ENCODE measurements around the gene C2orf81. TPM values are rescaled to one million over a fixed set of nuclear protein-coding genes. Genes with fewer than 3 reads are reported as not detected.

Gene C2orf81
- polyA plus RNA-seq, 3 donors = 0.43 to 2.4 (median 1.5) TPM

GRCh38 chr2:74373985-74374384, 47.4 kb downstream of the C2orf81 start:
- H3K27ac ChIP-seq (ENCODE audit: low read depth, low read length) = no peak overlapping the region
- WGBS, 3 donors = 75 to 85% (median 83%) methylated on average over 8 of the region's 8 CpGs

GRCh38 chr2:74373221-74373676, 48.2 kb downstream of the C2orf81 start:
- WGBS, 3 donors = 57 to 80% (median 71%) methylated on average over 5 of the region's 5 CpGs
- no peak overlapping the region for H3K27ac ChIP-seq (ENCODE audit: low read depth, low read length)

- H3K27ac ChIP-seq (ENCODE audit: low read depth, low read length) = no peak overlapping the region
- 73 to 88% (median 84%) methylated on average over 6 of the region's 6 CpGs for WGBS, 3 donors
Measured at GRCh38 chr2:74372674-74373073, 48.7 kb downstream of the C2orf81 start.

- WGBS, 3 donors = 97 to 98% (median 97%) methylated on average over 9 of the region's 9 CpGs
- no peak overlapping the region for H3K27ac ChIP-seq (ENCODE audit: low read depth, low read length)
Measured at GRCh38 chr2:74371421-74371820, 50.0 kb downstream of the C2orf81 start.

- WGBS, 3 donors = 94 to 97% (median 96%) methylated on average over 7 of the region's 7 CpGs
- no peak overlapping the region for H3K27ac ChIP-seq (ENCODE audit: low read depth, low read length)
Measured at GRCh38 chr2:74369976-74370375, 51.4 kb downstream of the C2orf81 start.

- WGBS, 3 donors = 91 to 95% (median 93%) methylated on average over 5 of the region's 5 CpGs
- no peak overlapping the region for H3K27ac ChIP-seq (ENCODE audit: low read depth, low read length)
Measured at GRCh38 chr2:74368499-74368898, 52.9 kb downstream of the C2orf81 start.

- 95 to 97% (median 96%) methylated on average over 7 of the region's 7 CpGs for WGBS, 3 donors
Measured at GRCh38 chr2:74367789-74368188, 53.6 kb downstream of the C2orf81 start.

GRCh38 chr2:74366036-74366435, 55.4 kb downstream of the C2orf81 start:
- WGBS, 3 donors = 93 to 96% (median 95%) methylated on average over 3 of the region's 3 CpGs
- no peak overlapping the region for H3K27ac ChIP-seq (ENCODE audit: low read depth, low read length)

More at GRCh38 chr2:74367789-74368188, 53.6 kb downstream of the C2orf81 start:
- H3K27ac ChIP-seq (ENCODE audit: low read depth, low read length) = no peak overlapping the region

- WGBS, 3 donors = 67 to 78% (median 78%) methylated on average over 8 of the region's 8 CpGs
- H3K27ac ChIP-seq (ENCODE audit: low read depth, low read length) = no peak overlapping the region
Measured at GRCh38 chr2:74364533-74365505, 56.6 kb downstream of the C2orf81 start.

Other genes starting within 250 kb of the C2orf81 start
- 10 to 100 TPM; 11.2 to 43.4 (median 33.6) TPM for gene MOB1A, start 242.7 kb downstream of the C2orf81 start, polyA plus RNA-seq
- gene MTHFD2, start 223.0 kb downstream of the C2orf81 start, polyA plus RNA-seq = 10 to 100 TPM; 36.1 to 55.4 (median 41.0) TPM
- 1 to 10 TPM in 1 of 3 donors, under 1 TPM in 2; 0.32 to 1.0 (median 0.71) TPM for gene SLC4A5, start 78.2 kb downstream of the C2orf81 start, polyA plus RNA-seq
- gene DCTN1, start 41.3 kb downstream of the C2orf81 start, polyA plus RNA-seq = 100 to 1,000 TPM in 1 of 3 donors, 10 to 100 TPM in 2; 40.0 to 127 (median 70.4) TPM
- 1 to 10 TPM; 5.5 to 7.2 (median 6.6) TPM for gene WDR54, start 111 bp upstream of the C2orf81 start, polyA plus RNA-seq
- 10 to 100 TPM in 2 of 3 donors, 1 to 10 TPM in 1; 8.5 to 28.0 (median 13.2) TPM for gene RTKN, start 20.3 kb upstream of the C2orf81 start, polyA plus RNA-seq
- 10 to 100 TPM; 21.4 to 37.9 (median 33.6) TPM for gene INO80B, start 33.5 kb upstream of the C2orf81 start, polyA plus RNA-seq
- gene WBP1, start 36.8 kb upstream of the C2orf81 start, polyA plus RNA-seq = 10 to 100 TPM; 69.0 to 81.3 (median 78.1) TPM
- 10 to 100 TPM; 18.3 to 38.7 (median 29.1) TPM for gene MOGS, start 43.8 kb upstream of the C2orf81 start, polyA plus RNA-seq
- gene MRPL53, start 51.1 kb upstream of the C2orf81 start, polyA plus RNA-seq = 100 to 1,000 TPM in 1 of 3 donors, 10 to 100 TPM in 2; 43.1 to 112 (median 84.6) TPM
- 1 to 10 TPM; 2.7 to 6.6 (median 5.0) TPM for gene CCDC142, start 61.4 kb upstream of the C2orf81 start, polyA plus RNA-seq
- 10 to 100 TPM; 10.6 to 15.5 (median 14.2) TPM for gene TTC31, start 61.5 kb upstream of the C2orf81 start, polyA plus RNA-seq
- gene LBX2, start 78.0 kb upstream of the C2orf81 start, polyA plus RNA-seq = 1 to 10 TPM; 1.3 to 3.3 (median 1.4) TPM
- 10 to 100 TPM; 11.1 to 22.5 (median 11.5) TPM for gene PCGF1, start 86.1 kb upstream of the C2orf81 start, polyA plus RNA-seq
- gene TLX2, start 92.8 kb upstream of the C2orf81 start, polyA plus RNA-seq = under 1 TPM in 1 of 3 donors, not detected in 2; 0.03 TPM
- gene DQX1, start 104.6 kb upstream of the C2orf81 start, polyA plus RNA-seq = under 1 TPM in 2 of 3 donors, not detected in 1; 0.31 to 0.51 TPM
- gene AUP1, start 108.1 kb upstream of the C2orf81 start, polyA plus RNA-seq = 100 to 1,000 TPM in 2 of 3 donors, 10 to 100 TPM in 1; 86.1 to 159 (median 152) TPM
- 10 to 100 TPM; 21.0 to 48.9 (median 43.7) TPM for gene HTRA2, start 108.3 kb upstream of the C2orf81 start, polyA plus RNA-seq
- 1 to 10 TPM in 2 of 3 donors, under 1 TPM in 1; 0.78 to 4.7 (median 2.8) TPM for gene LOXL3, start 132.3 kb upstream of the C2orf81 start, polyA plus RNA-seq
- 10 to 100 TPM in 2 of 3 donors, 1 to 10 TPM in 1; 8.8 to 23.4 (median 16.2) TPM for gene DOK1, start 133.1 kb upstream of the C2orf81 start, polyA plus RNA-seq
- under 1 TPM; 0.34 to 0.70 (median 0.48) TPM for gene M1AP, start 226.7 kb upstream of the C2orf81 start, polyA plus RNA-seq
- gene SEMA4F, start 232.6 kb upstream of the C2orf81 start, polyA plus RNA-seq = 1 to 10 TPM; 2.1 to 3.5 (median 3.0) TPM

All from adipose tissue (tissue), 3 donors.